Measurements from ENCODE around the gene NLGN4Y.

NLGN4Y gene

GRCh38 chrY:14543506-14543905 is 19.2 kb downstream of the NLGN4Y start:
- no peak overlapping the region for H3K4me3 ChIP-seq (ENCODE audit: low read depth, low read length)
- no peaks in the 10 kb centered on the region for H3K27me3 ChIP-seq (ENCODE audit: insufficient read depth, low read length)
- no peak overlapping the region for H3K27ac ChIP-seq (ENCODE audit: low read depth, low read length)
- H3K36me3 ChIP-seq (ENCODE audit: insufficient read depth, low read length) = no peaks in the 10 kb centered on the region
- H2AFZ ChIP-seq (ENCODE audit: low read length, unreplicated experiment) = no peak overlapping the region
- no peaks in the 10 kb centered on the region for H3K4me1 ChIP-seq (ENCODE audit: control insufficient read depth, insufficient read depth, low read length, unreplicated experiment)
- no peaks in the 10 kb centered on the region for H3K79me2 ChIP-seq (ENCODE audit: control insufficient read depth, insufficient read depth, low read length, unreplicated experiment)

GRCh38 chrY:14581294-14581693 is 57.0 kb downstream of the NLGN4Y start:
- Histone ChIP-seq H3K27ac (ENCODE audit: low read depth, low read length) (no peak overlapping the region), H3K79me2 (ENCODE audit: control insufficient read depth, insufficient read depth, low read length, unreplicated experiment) (no peaks in the 10 kb centered on the region), H2AFZ (ENCODE audit: low read length, unreplicated experiment) (no peak overlapping the region), H3K36me3 (ENCODE audit: insufficient read depth, low read length) (no peaks in the 10 kb centered on the region), H3K27me3 (ENCODE audit: insufficient read depth, low read length) (no peaks in the 10 kb centered on the region), H3K4me3 (ENCODE audit: low read depth, low read length) (no peak overlapping the region), H3K4me1 (ENCODE audit: control insufficient read depth, insufficient read depth, low read length, unreplicated experiment) (no peaks in the 10 kb centered on the region)

- Histone ChIP-seq H3K36me3 (ENCODE audit: insufficient read depth, low read length) (no peaks in the 10 kb centered on the region), H3K27me3 (ENCODE audit: insufficient read depth, low read length) (no peaks in the 10 kb centered on the region), H2AFZ (ENCODE audit: low read length, unreplicated experiment) (no peak overlapping the region), H3K27ac (ENCODE audit: low read depth, low read length) (peak overlapping the region; percentile 34; the same call in 1 of the 2 replicates), H3K79me2 (ENCODE audit: control insufficient read depth, insufficient read depth, low read length, unreplicated experiment) (no peaks in the 10 kb centered on the region), H3K4me1 (ENCODE audit: control insufficient read depth, insufficient read depth, low read length, unreplicated experiment) (peaks cover 4% of the 10 kb centered on the region), H3K4me3 (ENCODE audit: low read depth, low read length) (no peak overlapping the region)
Observed at GRCh38 chrY:14586725-14587124, 62.4 kb downstream of the NLGN4Y start.

GRCh38 chrY:14601372-14601771 is 77.0 kb downstream of the NLGN4Y start:
- Histone ChIP-seq H3K27me3 (ENCODE audit: insufficient read depth, low read length) (no peaks in the 10 kb centered on the region), H3K27ac (ENCODE audit: low read depth, low read length) (no peak overlapping the region), H3K4me3 (ENCODE audit: low read depth, low read length) (no peak overlapping the region), H2AFZ (ENCODE audit: low read length, unreplicated experiment) (no peak overlapping the region), H3K4me1 (ENCODE audit: control insufficient read depth, insufficient read depth, low read length, unreplicated experiment) (no peaks in the 10 kb centered on the region), H3K36me3 (ENCODE audit: insufficient read depth, low read length) (no peaks in the 10 kb centered on the region), H3K79me2 (ENCODE audit: control insufficient read depth, insufficient read depth, low read length, unreplicated experiment) (no peaks in the 10 kb centered on the region)

- Histone ChIP-seq H3K27me3 (ENCODE audit: insufficient read depth, low read length) (no peaks in the 10 kb centered on the region), H3K4me3 (ENCODE audit: low read depth, low read length) (no peak overlapping the region), H3K79me2 (ENCODE audit: control insufficient read depth, insufficient read depth, low read length, unreplicated experiment) (no peaks in the 10 kb centered on the region), H3K27ac (ENCODE audit: low read depth, low read length) (no peak overlapping the region), H2AFZ (ENCODE audit: low read length, unreplicated experiment) (no peak overlapping the region), H3K36me3 (ENCODE audit: insufficient read depth, low read length) (no peaks in the 10 kb centered on the region), H3K4me1 (ENCODE audit: control insufficient read depth, insufficient read depth, low read length, unreplicated experiment) (no peaks in the 10 kb centered on the region)
Observed at GRCh38 chrY:14617625-14618024, 93.3 kb downstream of the NLGN4Y start.

GRCh38 chrY:14618513-14618912 is 94.2 kb downstream of the NLGN4Y start:
- H2AFZ ChIP-seq (ENCODE audit: low read length, unreplicated experiment) = no peak overlapping the region
- H3K36me3 ChIP-seq (ENCODE audit: insufficient read depth, low read length) = no peaks in the 10 kb centered on the region
- no peaks in the 10 kb centered on the region for H3K79me2 ChIP-seq (ENCODE audit: control insufficient read depth, insufficient read depth, low read length, unreplicated experiment)
- H3K4me1 ChIP-seq (ENCODE audit: control insufficient read depth, insufficient read depth, low read length, unreplicated experiment) = no peaks in the 10 kb centered on the region
- H3K4me3 ChIP-seq (ENCODE audit: low read depth, low read length) = no peak overlapping the region
- H3K27ac ChIP-seq (ENCODE audit: low read depth, low read length) = no peak overlapping the region
- H3K27me3 ChIP-seq (ENCODE audit: insufficient read depth, low read length) = no peaks in the 10 kb centered on the region

- H2AFZ ChIP-seq (ENCODE audit: low read length, unreplicated experiment) = no peak overlapping the region
- H3K27ac ChIP-seq (ENCODE audit: low read depth, low read length) = no peak overlapping the region
- H3K79me2 ChIP-seq (ENCODE audit: control insufficient read depth, insufficient read depth, low read length, unreplicated experiment) = no peaks in the 10 kb centered on the region
- no peaks in the 10 kb centered on the region for H3K36me3 ChIP-seq (ENCODE audit: insufficient read depth, low read length)
- no peaks in the 10 kb centered on the region for H3K4me1 ChIP-seq (ENCODE audit: control insufficient read depth, insufficient read depth, low read length, unreplicated experiment)
- no peak overlapping the region for H3K4me3 ChIP-seq (ENCODE audit: low read depth, low read length)
- H3K27me3 ChIP-seq (ENCODE audit: insufficient read depth, low read length) = no peaks in the 10 kb centered on the region
Observed at GRCh38 chrY:14628208-14628607, 103.9 kb downstream of the NLGN4Y start.

- no peaks in the 10 kb centered on the region for H3K4me1 ChIP-seq (ENCODE audit: control insufficient read depth, insufficient read depth, low read length, unreplicated experiment)
- H3K27me3 ChIP-seq (ENCODE audit: insufficient read depth, low read length) = no peaks in the 10 kb centered on the region
- no peaks in the 10 kb centered on the region for H3K79me2 ChIP-seq (ENCODE audit: control insufficient read depth, insufficient read depth, low read length, unreplicated experiment)
- no peaks in the 10 kb centered on the region for H3K36me3 ChIP-seq (ENCODE audit: insufficient read depth, low read length)
- H2AFZ ChIP-seq (ENCODE audit: low read length, unreplicated experiment) = no peak overlapping the region
- no peak overlapping the region for H3K27ac ChIP-seq (ENCODE audit: low read depth, low read length)
- no peak overlapping the region for H3K4me3 ChIP-seq (ENCODE audit: low read depth, low read length)
Observed at GRCh38 chrY:14631676-14632075, 107.3 kb downstream of the NLGN4Y start.

- no peaks in the 10 kb centered on the region for H3K4me1 ChIP-seq (ENCODE audit: control insufficient read depth, insufficient read depth, low read length, unreplicated experiment)
- H3K4me3 ChIP-seq (ENCODE audit: low read depth, low read length) = no peak overlapping the region
- no peak overlapping the region for H3K27ac ChIP-seq (ENCODE audit: low read depth, low read length)
- no peaks in the 10 kb centered on the region for H3K36me3 ChIP-seq (ENCODE audit: insufficient read depth, low read length)
- no peaks in the 10 kb centered on the region for H3K79me2 ChIP-seq (ENCODE audit: control insufficient read depth, insufficient read depth, low read length, unreplicated experiment)
- H2AFZ ChIP-seq (ENCODE audit: low read length, unreplicated experiment) = no peak overlapping the region
- no peaks in the 10 kb centered on the region for H3K27me3 ChIP-seq (ENCODE audit: insufficient read depth, low read length)
Observed at GRCh38 chrY:14633718-14634117, 109.4 kb downstream of the NLGN4Y start.

GRCh38 chrY:14634954-14635353 is 110.6 kb downstream of the NLGN4Y start:
- Histone ChIP-seq H3K4me1 (ENCODE audit: control insufficient read depth, insufficient read depth, low read length, unreplicated experiment) (no peaks in the 10 kb centered on the region), H3K27ac (ENCODE audit: low read depth, low read length) (no peak overlapping the region), H2AFZ (ENCODE audit: low read length, unreplicated experiment) (no peak overlapping the region), H3K4me3 (ENCODE audit: low read depth, low read length) (no peak overlapping the region), H3K36me3 (ENCODE audit: insufficient read depth, low read length) (no peaks in the 10 kb centered on the region), H3K27me3 (ENCODE audit: insufficient read depth, low read length) (no peaks in the 10 kb centered on the region), H3K79me2 (ENCODE audit: control insufficient read depth, insufficient read depth, low read length, unreplicated experiment) (no peaks in the 10 kb centered on the region)

GRCh38 chrY:14637551-14637950 is 113.2 kb downstream of the NLGN4Y start:
- Histone ChIP-seq H3K36me3 (ENCODE audit: insufficient read depth, low read length) (no peaks in the 10 kb centered on the region), H3K4me3 (ENCODE audit: low read depth, low read length) (no peak overlapping the region), H3K27me3 (ENCODE audit: insufficient read depth, low read length) (no peaks in the 10 kb centered on the region), H3K4me1 (ENCODE audit: control insufficient read depth, insufficient read depth, low read length, unreplicated experiment) (no peaks in the 10 kb centered on the region), H3K79me2 (ENCODE audit: control insufficient read depth, insufficient read depth, low read length, unreplicated experiment) (no peaks in the 10 kb centered on the region), H2AFZ (ENCODE audit: low read length, unreplicated experiment) (no peak overlapping the region), H3K27ac (ENCODE audit: low read depth, low read length) (no peak overlapping the region)
